Measurements from ENCODE around the gene SLC7A6OS.

The SLC7A6OS gene

DNA sequence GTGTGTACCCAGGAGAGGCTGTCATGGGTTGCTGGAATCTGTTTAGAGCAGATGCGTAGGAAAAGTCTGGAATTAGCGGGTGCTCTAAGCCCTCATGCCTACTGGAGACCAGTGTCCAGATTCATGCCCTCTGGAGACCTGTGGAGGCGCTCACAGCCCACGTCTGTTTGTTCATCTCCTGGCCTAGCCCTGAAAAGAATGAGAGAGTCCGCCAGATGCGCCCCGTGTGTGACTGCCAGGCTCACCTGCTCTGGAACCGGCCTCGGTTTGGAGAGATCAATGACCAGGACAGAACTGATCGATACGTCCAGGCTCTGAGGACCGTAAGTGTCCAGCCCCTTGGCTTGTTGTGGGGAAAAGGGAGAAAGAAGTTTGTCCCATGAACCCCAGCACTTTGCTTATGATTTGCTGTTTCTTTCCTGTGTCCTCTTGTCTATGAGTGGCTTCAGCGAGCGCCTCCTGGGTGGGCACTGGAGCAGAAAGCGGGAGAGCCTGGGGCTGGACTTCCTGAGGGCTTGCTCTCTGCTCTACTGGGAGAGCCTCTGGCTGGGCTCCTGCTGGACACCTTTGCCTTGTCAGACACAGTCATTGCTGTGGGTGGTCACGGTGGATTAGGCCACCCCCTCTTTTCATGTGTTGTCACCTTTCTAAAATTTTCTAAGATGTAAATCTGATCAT is 35.4 kb upstream of the SLC7A6OS start:
- DNase-seq (ENCODE audit: insufficient read length, low spot score) (no peak), FAIRE-seq (no peak)
- TF ChIP-seq SPI1 (IDR thresholded peaks at IDR 0.05; ENCODE audit: low read depth, low read length) (no peak), POLR2AphosphoS5 (IDR thresholded peaks at IDR 0.05; ENCODE audit: low read depth, low read length) (no peak), POU2F2 (IDR thresholded peaks at IDR 0.05; ENCODE audit: low read depth, low read length) (no peak), POLR2A (IDR thresholded peaks at IDR 0.05; ENCODE audit: low read depth, low read length) (no peak), TAF1 (IDR thresholded peaks at IDR 0.05; ENCODE audit: low read depth, low read length) (no peak)

DNA sequence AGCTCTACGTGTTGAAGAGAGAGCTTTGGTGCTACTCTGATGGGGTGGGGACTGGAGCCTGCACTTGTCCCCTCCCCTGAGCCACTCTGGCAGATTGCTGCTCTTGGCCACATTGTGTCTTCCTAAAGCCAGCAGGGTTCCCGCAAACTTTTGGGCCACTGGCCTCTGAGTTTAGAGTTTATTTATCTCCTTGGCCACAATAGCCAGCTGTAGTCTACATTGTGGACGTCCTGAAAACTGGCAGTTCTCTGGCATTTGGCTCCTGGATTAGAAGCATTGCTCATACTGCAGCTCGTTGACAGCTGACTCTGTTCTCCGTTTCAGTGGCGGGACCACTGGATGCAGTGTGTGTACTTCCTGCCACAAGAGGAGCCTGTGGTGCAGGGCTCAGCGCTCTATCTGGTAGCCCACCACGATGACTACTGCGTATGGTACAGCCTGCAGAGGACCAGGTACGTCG is 34.6 kb upstream of the SLC7A6OS start:
- TF ChIP-seq POU2F2 (IDR thresholded peaks at IDR 0.05; ENCODE audit: low read depth, low read length) (no peak), POLR2A (IDR thresholded peaks at IDR 0.05; ENCODE audit: low read depth, low read length) (no peak), POLR2AphosphoS5 (IDR thresholded peaks at IDR 0.05; ENCODE audit: low read depth, low read length) (no peak), SPI1 (IDR thresholded peaks at IDR 0.05; ENCODE audit: low read depth, low read length) (no peak), PAX5 (IDR thresholded peaks at IDR 0.05; ENCODE audit: insufficient read depth, low read length, severe bottlenecking) (no peak), TAF1 (IDR thresholded peaks at IDR 0.05; ENCODE audit: low read depth, low read length) (no peak)

GRCh38 chr16:68344252-68344651 is 33.5 kb upstream of the SLC7A6OS start:
- no peak for TF ChIP-seq SPI1 (IDR thresholded peaks at IDR 0.05; ENCODE audit: low read depth, low read length)
- no peak for TF ChIP-seq POU2F2 (IDR thresholded peaks at IDR 0.05; ENCODE audit: low read depth, low read length)
- no peak for TF ChIP-seq POLR2A (IDR thresholded peaks at IDR 0.05; ENCODE audit: low read depth, low read length)
- TF ChIP-seq PAX5 (IDR thresholded peaks at IDR 0.05; ENCODE audit: insufficient read depth, low read length, severe bottlenecking), result no peak
- TF ChIP-seq TAF1 (IDR thresholded peaks at IDR 0.05; ENCODE audit: low read depth, low read length), result no peak
- TF ChIP-seq POLR2AphosphoS5 (IDR thresholded peaks at IDR 0.05; ENCODE audit: low read depth, low read length), result no peak
- FAIRE-seq, result no peak

More for the DNA sequence above, 34.6 kb upstream of the SLC7A6OS start:
- DNase-seq (ENCODE audit: insufficient read length, low spot score), result no peak
- FAIRE-seq, result no peak

DNA sequence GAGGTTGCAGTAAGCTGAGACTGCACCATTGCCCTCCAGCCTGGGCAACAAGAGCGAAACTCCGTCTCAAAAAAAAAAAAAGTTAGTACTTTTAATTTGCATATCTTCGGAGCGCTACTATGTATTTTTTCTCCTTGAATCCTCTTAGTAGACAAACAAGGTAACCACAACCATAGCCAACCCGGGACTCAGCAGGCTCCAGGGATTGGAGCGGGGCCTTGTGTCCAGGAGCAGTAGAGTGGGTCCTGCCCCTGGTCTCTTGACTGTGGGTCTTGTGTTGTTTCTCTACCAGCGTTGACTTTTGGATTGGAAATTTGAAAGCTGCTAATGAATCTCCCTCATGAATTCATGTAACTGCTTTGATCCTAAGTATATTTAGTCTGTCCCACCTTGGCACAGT is 32.4 kb upstream of the SLC7A6OS start:
- TF ChIP-seq POLR2A (IDR thresholded peaks at IDR 0.05; ENCODE audit: low read depth, low read length), result no peak
- TF ChIP-seq POLR2AphosphoS5 (IDR thresholded peaks at IDR 0.05; ENCODE audit: low read depth, low read length), result no peak
- no peak for TF ChIP-seq POU2F2 (IDR thresholded peaks at IDR 0.05; ENCODE audit: low read depth, low read length)
- TF ChIP-seq SPI1 (IDR thresholded peaks at IDR 0.05; ENCODE audit: low read depth, low read length), result no peak
- TF ChIP-seq TAF1 (IDR thresholded peaks at IDR 0.05; ENCODE audit: low read depth, low read length), result no peak
- no peak for TF ChIP-seq PAX5 (IDR thresholded peaks at IDR 0.05; ENCODE audit: insufficient read depth, low read length, severe bottlenecking)
- no peak for FAIRE-seq
- no peak for DNase-seq (ENCODE audit: insufficient read length, low spot score)

More at GRCh38 chr16:68344252-68344651, 33.5 kb upstream of the SLC7A6OS start:
- DNase-seq (ENCODE audit: insufficient read length, low spot score), result no peak

- DNase-seq (ENCODE audit: insufficient read length, low spot score) (no peak), FAIRE-seq (no peak)
- TF ChIP-seq POLR2A (IDR thresholded peaks at IDR 0.05; ENCODE audit: low read depth, low read length) (no peak), SPI1 (IDR thresholded peaks at IDR 0.05; ENCODE audit: low read depth, low read length) (no peak), PAX5 (IDR thresholded peaks at IDR 0.05; ENCODE audit: insufficient read depth, low read length, severe bottlenecking) (no peak)
Measured at GRCh38 chr16:68342620-68343019, 31.9 kb upstream of the SLC7A6OS start.

- DNase-seq (ENCODE audit: insufficient read length, low spot score), result no peak
- no peak for TF ChIP-seq SPI1 (IDR thresholded peaks at IDR 0.05; ENCODE audit: low read depth, low read length)
- no peak for TF ChIP-seq TAF1 (IDR thresholded peaks at IDR 0.05; ENCODE audit: low read depth, low read length)
- TF ChIP-seq PAX5 (IDR thresholded peaks at IDR 0.05; ENCODE audit: insufficient read depth, low read length, severe bottlenecking), result no peak
- TF ChIP-seq POLR2A (IDR thresholded peaks at IDR 0.05; ENCODE audit: low read depth, low read length), result no peak
- TF ChIP-seq POLR2AphosphoS5 (IDR thresholded peaks at IDR 0.05; ENCODE audit: low read depth, low read length), result no peak
- FAIRE-seq, result no peak
Measured at GRCh38 chr16:68339214-68339613, 28.5 kb upstream of the SLC7A6OS start.

DNA sequence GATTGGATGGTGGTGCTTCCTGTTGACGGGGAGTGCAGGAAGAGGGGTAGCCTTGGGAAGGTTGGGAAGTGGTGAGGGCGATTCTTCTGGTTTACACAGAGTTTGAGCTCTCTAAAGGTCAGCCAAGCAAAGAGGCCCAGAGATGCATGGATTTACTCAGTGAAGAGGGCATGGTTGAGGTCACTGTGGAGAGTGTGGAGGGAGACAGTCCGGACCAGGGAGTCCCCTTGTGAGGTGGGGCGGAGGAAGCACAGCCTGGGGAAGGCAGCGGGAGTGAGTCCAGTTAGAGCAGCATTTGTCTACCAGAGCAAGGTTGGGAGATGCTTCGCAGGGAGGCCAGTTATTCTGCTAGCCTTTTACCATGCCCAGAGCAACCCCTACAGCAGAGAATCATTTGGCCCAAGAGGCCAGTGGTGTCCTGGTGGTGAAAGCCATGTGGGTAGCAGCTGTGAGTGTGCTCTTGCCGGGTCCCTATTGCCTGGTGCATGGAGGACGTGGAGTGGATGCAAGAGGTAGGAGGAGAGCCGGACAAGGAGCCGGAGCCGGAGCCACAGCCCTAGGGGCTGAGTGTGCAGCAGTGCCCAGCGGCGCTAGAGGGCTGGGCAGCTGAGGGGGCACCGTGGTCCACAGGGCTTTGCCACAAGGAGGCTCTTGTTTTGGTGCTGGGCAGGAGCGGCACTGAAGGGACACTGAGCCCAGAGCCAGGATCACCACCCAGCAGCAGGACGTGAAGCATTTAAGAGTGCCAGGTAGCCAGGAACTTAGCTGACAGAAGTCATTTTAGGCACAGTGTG is 27.8 kb upstream of the SLC7A6OS start:
- FAIRE-seq, result no peak
- no peak for DNase-seq (ENCODE audit: insufficient read length, low spot score)
- TF ChIP-seq SPI1 (IDR thresholded peaks at IDR 0.05; ENCODE audit: low read depth, low read length) (no peak), POLR2A (IDR thresholded peaks at IDR 0.05; ENCODE audit: low read depth, low read length) (no peak), PAX5 (IDR thresholded peaks at IDR 0.05; ENCODE audit: insufficient read depth, low read length, severe bottlenecking) (no peak), TAF1 (IDR thresholded peaks at IDR 0.05; ENCODE audit: low read depth, low read length) (no peak), POLR2AphosphoS5 (IDR thresholded peaks at IDR 0.05; ENCODE audit: low read depth, low read length) (no peak), POU2F2 (IDR thresholded peaks at IDR 0.05; ENCODE audit: low read depth, low read length) (no peak)

- TF ChIP-seq TAF1 (IDR thresholded peaks at IDR 0.05; ENCODE audit: low read depth, low read length) (no peak), POU2F2 (IDR thresholded peaks at IDR 0.05; ENCODE audit: low read depth, low read length) (no peak), PAX5 (IDR thresholded peaks at IDR 0.05; ENCODE audit: insufficient read depth, low read length, severe bottlenecking) (no peak), POLR2AphosphoS5 (IDR thresholded peaks at IDR 0.05; ENCODE audit: low read depth, low read length) (no peak), POLR2A (IDR thresholded peaks at IDR 0.05; ENCODE audit: low read depth, low read length) (no peak), SPI1 (IDR thresholded peaks at IDR 0.05; ENCODE audit: low read depth, low read length) (no peak)
- DNase-seq (ENCODE audit: insufficient read length, low spot score) (no peak), FAIRE-seq (no peak)
Measured at GRCh38 chr16:68335175-68335574, 24.4 kb upstream of the SLC7A6OS start.

DNA sequence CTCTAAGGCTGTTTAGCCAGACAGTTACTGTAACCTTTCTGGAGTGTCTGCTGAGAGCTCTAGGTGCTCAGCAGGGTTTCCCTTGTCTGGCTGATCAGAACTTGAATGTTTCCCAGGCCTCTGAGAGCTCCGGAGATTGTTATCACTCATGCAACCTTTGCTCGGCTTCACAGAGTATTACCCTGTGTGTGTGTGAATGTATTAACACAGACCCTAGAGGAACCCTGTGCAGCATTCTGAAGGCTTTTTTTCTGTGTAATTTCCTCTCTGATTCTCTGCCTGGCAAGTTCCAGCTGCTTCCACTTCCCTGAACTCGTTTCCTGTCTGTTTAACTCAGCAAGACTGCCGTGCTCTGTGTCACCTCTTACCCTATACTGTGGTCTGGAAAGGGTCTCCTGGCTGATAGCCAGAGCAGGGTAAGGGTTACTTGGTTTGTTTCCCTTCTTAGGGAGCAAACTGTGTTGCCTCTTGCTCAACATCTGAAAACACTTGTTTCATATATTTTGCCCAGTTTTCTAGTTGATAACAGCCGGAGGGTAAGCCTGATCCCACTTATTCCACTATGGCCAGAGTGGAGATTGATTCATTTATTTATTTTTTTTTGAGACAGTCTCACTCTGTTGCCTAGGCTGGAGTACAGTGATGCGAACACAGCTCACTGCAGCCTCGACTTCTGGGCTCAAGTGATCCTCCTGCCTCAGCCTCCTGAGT is 21.8 kb upstream of the SLC7A6OS start:
- peak; percentile 5 for FAIRE-seq
- TF ChIP-seq PAX5 (IDR thresholded peaks at IDR 0.05; ENCODE audit: insufficient read depth, low read length, severe bottlenecking) (no peak), SPI1 (IDR thresholded peaks at IDR 0.05; ENCODE audit: low read depth, low read length) (peak; percentile 63)
- DNase-seq (ENCODE audit: insufficient read length, low spot score), result no peak

Data from GM12891 (cell line).